Measurements from ENCODE around the gene FSD1L. TPM values are rescaled to one million over a fixed set of nuclear protein-coding genes. Genes with fewer than 3 reads are reported as not detected.

Gene FSD1L
- total and polyA plus RNA-seq, 12 donors = 1.1 to 16.3 (median 7.6) TPM

GRCh38 chr9:105535920-105536668 lies 88.3 kb downstream of the FSD1L start:
- H3K9me3 ChIP-seq = no peaks in the 10 kb centered on the region
- peaks cover 0 to 31% (median 5%) of the 10 kb centered on the region in 9 donors for H3K36me3 ChIP-seq
- H3K27ac ChIP-seq = no peak overlapping the region
- peaks cover 0 to 3% (median 0%) of the 10 kb centered on the region in 9 donors for H3K4me1 ChIP-seq
- intact Hi-C loops (cut with DNase I) = no loop called here
- H3K4me3 ChIP-seq = no peak overlapping the region
- 96% methylated on average over 3 of the region's 3 CpGs for WGBS, 2 donors
- ATAC-seq (no peak), DNase-seq (no peak)
- TF ChIP-seq CTCF (IDR thresholded peaks at IDR 0.05) = no peak
- H3K27me3 ChIP-seq = no peaks in the 10 kb centered on the region

- H3K9me3 ChIP-seq = no peaks in the 10 kb centered on the region
- H3K27me3 ChIP-seq = no peaks in the 10 kb centered on the region
- peaks cover 0 to 40% (median 5%) of the 10 kb centered on the region in 9 donors for H3K36me3 ChIP-seq
- H3K27ac ChIP-seq = no peak overlapping the region
- no peaks in the 10 kb centered on the region for H3K4me1 ChIP-seq
- DNase-seq = no peak
- TF ChIP-seq CTCF (IDR thresholded peaks at IDR 0.05) = peak in 1 of 9 donors; percentile 13
- 96 to 100% methylated on average over 1 of the region's 1 CpG for WGBS, 2 donors
- no peak overlapping the region for H3K4me3 ChIP-seq
- intact Hi-C loops (cut with DNase I) = no loop called here
- ATAC-seq = no peak
Observed at GRCh38 chr9:105539452-105539851, 91.6 kb downstream of the FSD1L start.

- ATAC-seq = no peak
- no peak for TF ChIP-seq CTCF (IDR thresholded peaks at IDR 0.05)
- Histone ChIP-seq H3K36me3 (peaks cover 0 to 28% (median 0%) of the 10 kb centered on the region in 9 donors), H3K27me3 (no peaks in the 10 kb centered on the region), H3K4me3 (no peak overlapping the region), H3K9me3 (no peaks in the 10 kb centered on the region), H3K27ac (no peak overlapping the region), H3K4me1 (no peaks in the 10 kb centered on the region)
- intact Hi-C loops (cut with DNase I) = no loop called here
- no peak for DNase-seq
- WGBS, 2 donors = 97 to 99% methylated on average over 3 of the region's 3 CpGs
Observed at GRCh38 chr9:105541838-105542237, 94.0 kb downstream of the FSD1L start.

GRCh38 chr9:105554042-105554441 lies 106.2 kb downstream of the FSD1L start:
- Histone ChIP-seq H3K36me3 (no peaks in the 10 kb centered on the region), H3K4me1 (peaks cover 0 to 19% (median 6%) of the 10 kb centered on the region in 9 donors), H3K27me3 (no peaks in the 10 kb centered on the region), H3K9me3 (no peaks in the 10 kb centered on the region), H3K4me3 (no peak overlapping the region), H3K27ac (no peak overlapping the region)
- peak in 1 of 2 donors; percentile 11 for DNase-seq
- no peak for ATAC-seq
- no peak for TF ChIP-seq CTCF (IDR thresholded peaks at IDR 0.05)
- intact Hi-C loops (cut with DNase I) = no loop called here
- WGBS, 2 donors = 65 to 77% methylated on average over 10 of the region's 10 CpGs

All from heart right ventricle (tissue), 16 donors.